Raji (cell line): ENCODE results near the gene PCDH9.

ENCODE experiments used
- POLR2A ChIP-seq: IDR thresholded peaks from 2 replicates; pipeline ENCODE4 v1.6.1; 2011; ENCODE audit warnings: low read depth, low read length, control low read depth; ENCODE audit not compliant: insufficient read depth

PCDH9 gene

GRCh38 chr13:66354879-66355751 lies 875.0 kb downstream of the PCDH9 start:
- TF ChIP-seq POLR2A = no peak

GRCh38 chr13:66353664-66354063 lies 876.5 kb downstream of the PCDH9 start:
- no peak for TF ChIP-seq POLR2A

- no peak for TF ChIP-seq POLR2A
Measured at GRCh38 chr13:66349966-66350365, 880.2 kb downstream of the PCDH9 start.

GRCh38 chr13:66348745-66349690 lies 881.1 kb downstream of the PCDH9 start:
- no peak for TF ChIP-seq POLR2A

- no peak for TF ChIP-seq POLR2A
Measured at GRCh38 chr13:66347486-66348117, 882.5 kb downstream of the PCDH9 start.

- no peak for TF ChIP-seq POLR2A
Measured at GRCh38 chr13:66345971-66346370, 884.2 kb downstream of the PCDH9 start.

GRCh38 chr13:66345518-66345810 lies 884.7 kb downstream of the PCDH9 start:
- TF ChIP-seq POLR2A = no peak

- no peak for TF ChIP-seq POLR2A
Measured at GRCh38 chr13:66344805-66345517, 885.2 kb downstream of the PCDH9 start.

GRCh38 chr13:66343224-66343828 lies 886.8 kb downstream of the PCDH9 start:
- TF ChIP-seq POLR2A = no peak

GRCh38 chr13:66341635-66342377 lies 888.3 kb downstream of the PCDH9 start:
- no peak for TF ChIP-seq POLR2A

GRCh38 chr13:66339214-66339613 lies 890.9 kb downstream of the PCDH9 start:
- no peak for TF ChIP-seq POLR2A

GRCh38 chr13:66338542-66338941 lies 891.6 kb downstream of the PCDH9 start:
- no peak for TF ChIP-seq POLR2A

GRCh38 chr13:66335626-66336025 lies 894.5 kb downstream of the PCDH9 start:
- no peak for TF ChIP-seq POLR2A

GRCh38 chr13:66329988-66330451 lies 900.1 kb downstream of the PCDH9 start:
- no peak for TF ChIP-seq POLR2A
